Neuronal stem cell (in vitro differentiated cells): ENCODE results near the gene FSCN2.
A peak's percentile ranks its signal among the peaks of the same experiment; 100 is the strongest.

Experiments used
- DNase-seq: peaks from one replicate; pipeline ENCODE4 v3.0.0-alpha.2; 2013; ENCODE audit warnings: low spot score
- H2AFZ ChIP-seq: one replicate; pipeline ENCODE4 v1.6.1; 2013; ENCODE audit warnings: mild to moderate bottlenecking, low read length, inconsistent platforms
- H2AK5ac ChIP-seq: 2 replicates; pipeline ENCODE4 v1.6.1; 2013; ENCODE audit warnings: low read depth, mild to moderate bottlenecking, inconsistent platforms, low read length, moderate library complexity, mixed read lengths
- H2BK120ac ChIP-seq: 2 replicates; pipeline ENCODE4 v1.6.1; 2013; ENCODE audit warnings: low read depth, mild to moderate bottlenecking, inconsistent platforms, low read length, moderate library complexity, mixed read lengths
- H2BK12ac ChIP-seq: one replicate; pipeline ENCODE4 v1.6.1; 2013; ENCODE audit warnings: low read length, inconsistent platforms
- H2BK15ac ChIP-seq: 2 replicates; pipeline ENCODE4 v1.6.1; 2013; ENCODE audit warnings: mild to moderate bottlenecking, low read length, inconsistent platforms, mixed read lengths
- H2BK5ac ChIP-seq: one replicate; pipeline ENCODE4 v1.6.1; 2013; ENCODE audit warnings: inconsistent platforms, mild to moderate bottlenecking, low read length, moderate library complexity
- H3K14ac ChIP-seq: one replicate; pipeline ENCODE4 v1.6.1; 2013; ENCODE audit warnings: low read length, inconsistent platforms
- H3K18ac ChIP-seq: 2 replicates; pipeline ENCODE4 v1.6.1; 2013; ENCODE audit warnings: low read length, inconsistent platforms
- H3K23ac ChIP-seq: 2 replicates; pipeline ENCODE4 v1.6.1; 2013; ENCODE audit warnings: low read depth, mild to moderate bottlenecking, mixed read lengths, low read length, inconsistent platforms; ENCODE audit not compliant: poor library complexity
- H3K27ac ChIP-seq: replicated peaks from 3 replicates; pipeline ENCODE4 v1.5.1; 2013; ENCODE audit warnings: low read length, inconsistent platforms
- H3K27me3 ChIP-seq, 3 experiments: 2 replicates each; pipeline ENCODE4 v1.6.1; 2013; ENCODE audit warnings: low read length in 3 of 3, mild to moderate bottlenecking in 2 of 3, inconsistent platforms in 1 of 3, low read depth in 1 of 3, mixed read lengths in 1 of 3, moderate library complexity in 1 of 3; ENCODE audit not compliant: control insufficient read depth in 3 of 3, insufficient read depth in 3 of 3
- H3K36me3 ChIP-seq, 2 donors: replicated peaks in 1 of 2; 2 replicates each; pipeline ENCODE4 v1.6.1; 2013; ENCODE audit warnings: low read length in 2 of 2; ENCODE audit not compliant: control insufficient read depth in 2 of 2, insufficient read depth in 2 of 2
- H3K4ac ChIP-seq: 2 replicates; pipeline ENCODE4 v1.6.1; 2013; ENCODE audit warnings: inconsistent platforms, mild to moderate bottlenecking, low read length, moderate library complexity
- H3K4me1 ChIP-seq, 2 donors: 1 replicate in 1 of 2; 2 replicates in 1 of 2; pipeline ENCODE4 v1.6.1; 2013; ENCODE audit warnings: low read length in 2 of 2, low read depth in 1 of 2; ENCODE audit not compliant: control insufficient read depth in 2 of 2, insufficient read depth in 1 of 2
- H3K4me2 ChIP-seq: one replicate; pipeline ENCODE4 v1.6.1; 2013; ENCODE audit warnings: mild to moderate bottlenecking, low read length, inconsistent platforms; ENCODE audit not compliant: insufficient read depth, poor library complexity, severe bottlenecking
- H3K4me3 ChIP-seq, 2 donors: 2 replicates each; pipeline ENCODE4 v1.5.1; 2013; ENCODE audit warnings: low read length in 2 of 2, mild to moderate bottlenecking in 2 of 2, inconsistent platforms in 1 of 2, moderate library complexity in 1 of 2
- H3K79me1 ChIP-seq: one replicate; pipeline ENCODE4 v1.6.1; 2013; ENCODE audit warnings: low read depth, mild to moderate bottlenecking, inconsistent platforms, low read length, moderate library complexity
- H3K9ac ChIP-seq: one replicate; pipeline ENCODE4 v1.6.1; 2013; ENCODE audit warnings: mild to moderate bottlenecking, low read depth, low read length, inconsistent platforms; ENCODE audit not compliant: poor library complexity
- H3K9me3 ChIP-seq, 2 donors: replicated peaks in 1 of 2; 2 replicates each; pipeline versions ENCODE3 to v1.6.1; 2013; ENCODE audit warnings: low read length in 2 of 2, mild to moderate bottlenecking in 2 of 2, inconsistent platforms in 1 of 2, low read depth in 1 of 2, mixed read lengths in 1 of 2, moderate library complexity in 1 of 2; ENCODE audit not compliant: control insufficient read depth in 2 of 2, insufficient read depth in 1 of 2
- H4K8ac ChIP-seq: one replicate; pipeline ENCODE4 v1.6.1; 2013; ENCODE audit warnings: low read depth, mild to moderate bottlenecking, inconsistent platforms, low read length, moderate library complexity
- H4K91ac ChIP-seq: one replicate; pipeline ENCODE4 v1.6.1; 2013; ENCODE audit warnings: low read length, low read depth, mild to moderate bottlenecking, inconsistent platforms; ENCODE audit not compliant: poor library complexity
- WGBS, 2 donors: extraction: QIAGEN DNeasy Blood & Tissue Kit; methylation state at CpG; one replicate each; pipeline ENCODE4 v1.1.7; 2013; ENCODE audit warnings: missing lambda C conversion rate in 2 of 2, mixed read lengths in 1 of 2; ENCODE audit not compliant: insufficient read length in 2 of 2, insufficient replicate concordance in 1 of 2; ENCODE audit errors: extremely low coverage in 2 of 2; 5-methylcytosine and 5-hydroxymethylcytosine counted together

The FSCN2 gene

DNA sequence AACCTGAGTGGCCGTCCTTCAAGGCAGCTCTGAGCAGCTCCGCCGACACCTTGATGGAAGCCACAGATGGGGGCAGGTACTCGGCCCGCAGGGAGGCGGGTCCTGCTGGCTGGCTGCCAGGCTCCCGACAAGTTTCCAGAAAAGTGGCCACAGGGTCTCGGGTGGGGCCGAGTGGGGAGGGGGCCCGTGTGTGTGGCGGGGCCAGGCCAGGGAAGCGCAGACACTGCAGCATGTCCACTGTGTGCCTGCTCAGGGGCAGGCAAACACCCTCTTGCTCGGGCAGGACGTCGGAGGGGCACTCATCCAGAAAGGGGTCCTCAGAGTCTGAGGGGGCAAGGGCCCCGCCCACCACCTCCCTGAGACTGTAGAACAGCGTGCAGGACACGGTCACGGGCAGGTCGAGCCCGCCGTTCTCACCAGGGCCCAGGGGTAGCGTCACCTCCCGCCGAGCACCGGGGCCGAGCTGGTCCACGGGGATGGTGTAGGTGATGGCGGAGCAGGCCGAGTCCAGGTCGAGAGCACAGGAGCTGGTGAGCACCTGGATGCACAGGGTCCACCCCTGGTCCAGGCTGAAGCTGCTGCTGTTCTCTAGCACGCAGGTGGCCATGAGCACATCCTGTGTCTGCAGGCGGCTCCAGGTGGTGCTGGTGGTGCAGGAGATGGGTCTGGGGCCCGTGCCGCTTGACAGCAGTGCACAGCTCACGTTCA is 18.9 kb downstream of the FSCN2 start:
- Histone ChIP-seq H2AFZ (no peak overlapping the region), H3K27ac (no peak overlapping the region), H3K9me3 (no peaks in the 10 kb centered on the region), H3K23ac (peak overlapping the region; percentile 55), H2AK5ac (no peak overlapping the region), H3K4me2 (no peak overlapping the region), H3K9ac (no peak overlapping the region), H2BK5ac (peak overlapping the region; percentile 39), H4K8ac (no peak overlapping the region), H4K91ac (no peak overlapping the region), H2BK120ac (no peak overlapping the region), H3K79me1 (peaks cover 27% of the 10 kb centered on the region), H3K4ac (no peak overlapping the region), H3K27me3 (no peaks in the 10 kb centered on the region), H3K18ac (no peak overlapping the region), H2BK12ac (no peak overlapping the region), H3K14ac (no peak overlapping the region), H3K4me1 (peaks cover 8% of the 10 kb centered on the region in 2 donors), H3K4me3 (peak overlapping the region in 1 of 2 donors; percentile 16), H3K36me3 (peaks cover 56 to 78% of the 10 kb centered on the region in 2 donors), H2BK15ac (no peak overlapping the region)
- WGBS, 2 donors: no CpG with 5 or more reads among the region's 36 CpGs
- no peak for DNase-seq

- Histone ChIP-seq H2BK15ac (no peak overlapping the region), H4K91ac (no peak overlapping the region), H3K27me3 (no peaks in the 10 kb centered on the region), H2BK120ac (no peak overlapping the region), H3K4me3 (peak overlapping the region in 1 of 2 donors; percentile 16), H3K9ac (no peak overlapping the region), H4K8ac (no peak overlapping the region), H2AFZ (no peak overlapping the region), H3K36me3 (peaks cover 53 to 72% of the 10 kb centered on the region in 2 donors), H3K18ac (no peak overlapping the region), H3K23ac (no peak overlapping the region), H3K4me2 (no peak overlapping the region), H3K4ac (no peak overlapping the region), H2BK12ac (no peak overlapping the region), H3K4me1 (peaks cover 8% of the 10 kb centered on the region in 2 donors), H3K27ac (no peak overlapping the region), H2AK5ac (no peak overlapping the region), H3K79me1 (peaks cover 27% of the 10 kb centered on the region), H2BK5ac (no peak overlapping the region), H3K9me3 (no peaks in the 10 kb centered on the region), H3K14ac (no peak overlapping the region)
- no peak for DNase-seq
- no CpG with 5 or more reads among the region's 14 CpGs for WGBS, 2 donors
These were observed 19.4 kb downstream of the FSCN2 start for GRCh38 chr17:81547614-81547982.

DNA sequence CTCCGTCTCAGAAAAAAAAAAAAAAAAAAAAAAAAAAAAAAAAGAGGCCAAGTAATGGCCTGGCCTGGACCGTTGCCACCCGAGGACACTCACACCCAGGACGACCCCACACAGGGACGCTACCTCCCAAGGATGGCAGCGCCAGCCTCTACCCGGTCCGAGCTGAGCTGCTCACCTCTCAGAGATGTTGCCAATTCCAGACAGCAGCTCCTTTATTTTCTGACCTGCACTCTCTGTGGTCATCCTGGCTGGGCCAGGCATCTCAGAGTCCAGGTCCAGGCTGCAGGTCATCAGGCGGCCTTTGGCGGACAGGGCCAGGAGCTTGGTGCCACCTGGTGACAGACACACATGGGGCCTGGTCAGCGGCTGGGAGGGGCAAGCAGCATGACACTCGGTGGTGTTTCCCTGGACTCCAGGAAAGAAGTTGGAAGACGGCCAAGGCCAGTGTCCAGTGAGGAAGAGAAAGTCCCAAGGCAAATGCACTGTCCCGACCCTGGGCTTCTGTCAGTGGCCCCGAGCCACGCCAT is 20.9 kb downstream of the FSCN2 start:
- Histone ChIP-seq H2BK120ac (no peak overlapping the region), H3K18ac (no peak overlapping the region), H4K91ac (no peak overlapping the region), H3K4ac (no peak overlapping the region), H3K4me2 (no peak overlapping the region), H4K8ac (no peak overlapping the region), H3K14ac (no peak overlapping the region), H3K4me1 (peaks cover 14 to 17% of the 10 kb centered on the region in 2 donors), H3K79me1 (peaks cover 22% of the 10 kb centered on the region), H2AK5ac (no peak overlapping the region), H2BK15ac (no peak overlapping the region), H3K27ac (no peak overlapping the region), H3K36me3 (peaks cover 44 to 57% of the 10 kb centered on the region in 2 donors), H2BK12ac (no peak overlapping the region), H2AFZ (no peak overlapping the region), H3K23ac (no peak overlapping the region), H3K9ac (no peak overlapping the region), H3K4me3 (no peak overlapping the region), H3K27me3 (no peaks in the 10 kb centered on the region), H2BK5ac (no peak overlapping the region), H3K9me3 (no peaks in the 10 kb centered on the region)
- WGBS, 2 donors: no CpG with 5 or more reads among the region's 16 CpGs
- no peak for DNase-seq

DNA sequence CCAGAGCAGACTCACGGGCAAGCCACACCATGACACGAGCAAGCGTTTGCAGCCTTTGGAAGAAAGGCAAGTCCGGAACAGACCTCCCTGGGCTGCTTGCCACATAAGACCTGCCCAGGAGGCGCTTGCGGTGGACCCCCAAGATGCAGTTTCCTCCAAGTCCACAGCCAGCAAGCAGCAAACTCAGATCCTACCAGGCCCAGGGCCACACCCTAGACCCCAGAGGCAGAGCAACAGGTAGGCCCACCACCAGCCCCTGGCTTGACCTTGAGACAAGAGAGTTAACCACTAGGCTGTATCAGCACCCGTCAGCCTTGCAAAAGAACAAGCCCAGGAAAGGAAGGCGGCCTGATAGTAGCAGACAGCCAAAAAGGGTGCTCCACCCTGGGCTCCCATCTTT is 21.6 kb downstream of the FSCN2 start:
- Histone ChIP-seq H4K8ac (no peak overlapping the region), H3K4me2 (no peak overlapping the region), H3K27ac (no peak overlapping the region), H2AFZ (no peak overlapping the region), H2BK15ac (no peak overlapping the region), H3K18ac (no peak overlapping the region), H3K4me1 (peaks cover 14 to 17% of the 10 kb centered on the region in 2 donors), H2BK5ac (no peak overlapping the region), H2BK120ac (no peak overlapping the region), H3K79me1 (peaks cover 22% of the 10 kb centered on the region), H3K36me3 (peaks cover 40 to 51% of the 10 kb centered on the region in 2 donors), H3K23ac (no peak overlapping the region), H3K9me3 (no peaks in the 10 kb centered on the region), H3K27me3 (no peaks in the 10 kb centered on the region), H4K91ac (no peak overlapping the region), H3K9ac (no peak overlapping the region), H3K4ac (no peak overlapping the region), H3K14ac (no peak overlapping the region), H3K4me3 (no peak overlapping the region), H2BK12ac (no peak overlapping the region), H2AK5ac (no peak overlapping the region)
- no CpG with 5 or more reads among the region's 8 CpGs for WGBS, 2 donors
- DNase-seq: no peak
